SK-N-SH (cell line): ENCODE measurements around the gene ENOX1. TPM values are rescaled to one million over a fixed set of nuclear protein-coding genes. Genes with fewer than 3 reads are reported as not detected.

Experiments
- CTCF ChIA-PET: fragments of 300-600, 350-600 bp; formaldehyde crosslinking; extraction: SDS; loops from one replicate; lab custom pipeline; 2021; lab: Yijun Ruan, JAX
- POLR2A ChIA-PET: fragments of 350-600 bp; sonication (Branson Sonifier 250); formaldehyde crosslinking; extraction: SDS; loops from one replicate; lab custom pipeline; 2020; ENCODE audit warnings: antibody characterized with exemption, inconsistent platforms; lab: Yijun Ruan, JAX
- DNase-seq: peaks from one replicate; pipeline ENCODE4 v3.0.0; 2012
- H2AFZ ChIP-seq: fragments of 200-600 bp; sonication (generic); 2 replicates; pipeline ENCODE4 v1.8.1; 2016; ENCODE audit warnings: antibody characterized with exemption, mild to moderate bottlenecking, low read depth
- H3F3A ChIP-seq: fragments of 200-600 bp; sonication (generic); replicated peaks from 2 replicates; pipeline ENCODE3; 2016; ENCODE audit warnings: antibody characterized with exemption, mild to moderate bottlenecking; ENCODE audit not compliant: insufficient read depth
- H3K27ac ChIP-seq, 2 experiments: fragments of 200-500 bp in 1 of 2; fragments of 200-600 bp in 1 of 2; sonication (Bioruptor generic) in 1 of 2; sonication (generic), shearing (Covaris generic) in 1 of 2; 2 replicates each; pipeline versions ENCODE4 v1.5.1 to v1.6.1; 2014 to 2016; ENCODE audit warnings: low read depth in 2 of 2, inconsistent platforms in 1 of 2, low read length in 1 of 2, mild to moderate bottlenecking in 1 of 2, mixed read lengths in 1 of 2
- H3K27me3 ChIP-seq: fragments of 200-600 bp; sonication (generic), shearing (Covaris generic); 2 replicates; pipeline ENCODE4 v1.6.1; 2016; ENCODE audit warnings: mixed run types; ENCODE audit not compliant: insufficient read depth
- H3K36me3 ChIP-seq, 2 experiments: fragments of 200-500 bp in 1 of 2; fragments of 200-600 bp in 1 of 2; sonication (Bioruptor generic) in 1 of 2; sonication (generic) in 1 of 2; replicated peaks in 1 of 2; 2 replicates each; pipeline versions ENCODE3 to v1.5.1; 2014 to 2016; ENCODE audit warnings: low read length in 1 of 2, mild to moderate bottlenecking in 1 of 2; ENCODE audit not compliant: insufficient read depth in 2 of 2, control insufficient read depth in 1 of 2
- H3K4me1 ChIP-seq, 2 experiments: fragments of 200-500 bp in 1 of 2; fragments of 200-600 bp in 1 of 2; sonication (Bioruptor generic) in 1 of 2; sonication (generic), shearing (Covaris generic) in 1 of 2; 2 replicates each; pipeline versions ENCODE4 v1.5.1 to v1.6.1; 2014 to 2016; ENCODE audit warnings: low read depth in 1 of 2, low read length in 1 of 2, mixed run types in 1 of 2; ENCODE audit not compliant: insufficient read depth in 2 of 2, control insufficient read depth in 1 of 2
- H3K4me2 ChIP-seq: fragments of 200-600 bp; sonication (generic), shearing (Covaris generic); 2 replicates; pipeline ENCODE4 v1.6.1; 2017; ENCODE audit warnings: mixed run types
- H3K4me3 ChIP-seq, 2 experiments: fragments of 200-500 bp in 1 of 2; fragments of 200-600 bp in 1 of 2; sonication (Bioruptor generic) in 1 of 2; sonication (generic), shearing (Covaris generic) in 1 of 2; 2 replicates each; pipeline versions ENCODE4 v1.5.1 to v1.8.1; 2014 to 2016; ENCODE audit warnings: low read depth in 2 of 2, inconsistent platforms in 1 of 2, low read length in 1 of 2, mild to moderate bottlenecking in 1 of 2, mixed read lengths in 1 of 2, moderate library complexity in 1 of 2
- H3K79me2 ChIP-seq: fragments of 200-600 bp; sonication (generic); 2 replicates; pipeline ENCODE4 v1.8.1; 2017; ENCODE audit warnings: mild to moderate bottlenecking; ENCODE audit not compliant: insufficient read depth
- H3K9ac ChIP-seq: fragments of 200-600 bp; sonication (generic); 2 replicates; pipeline ENCODE4 v1.6.1; 2017; ENCODE audit warnings: mixed run types
- H3K9me2 ChIP-seq: fragments of 200-600 bp; sonication (generic); 2 replicates; pipeline ENCODE4 v1.6.1; 2017; ENCODE audit warnings: mixed run types
- H3K9me3 ChIP-seq: fragments of 200-600 bp; sonication (generic); 2 replicates; pipeline ENCODE4 v1.6.1; 2017; ENCODE audit warnings: mixed run types, mild to moderate bottlenecking, moderate library complexity
- H4K20me1 ChIP-seq: fragments of 200-600 bp; sonication (generic); 2 replicates; pipeline ENCODE4 v1.6.1; 2017; ENCODE audit warnings: mild to moderate bottlenecking, mixed run types; ENCODE audit not compliant: insufficient read depth
- ELF1 ChIP-seq: IDR thresholded peaks from 2 replicates; pipeline ENCODE4 v1.4.0; 2012
- FOSL2 ChIP-seq: IDR thresholded peaks from 2 replicates; pipeline ENCODE4 v1.4.0; 2012; ENCODE audit warnings: low read depth, mild to moderate bottlenecking, moderate library complexity, borderline replicate concordance
- FOXJ3 ChIP-seq: sonication (generic); formaldehyde crosslinking; IDR thresholded peaks from 2 replicates; pipeline ENCODE4 v1.5.1; 2020; ENCODE audit warnings: mild to moderate bottlenecking, missing genetic modification reagents
- FOXM1 ChIP-seq: IDR thresholded peaks from 2 replicates; pipeline ENCODE4 v1.4.0; 2012; ENCODE audit warnings: low read depth, mild to moderate bottlenecking
- POLR2AphosphoS5 ChIP-seq: IDR thresholded peaks from 2 replicates; pipeline ENCODE4 v1.6.1; 2012; ENCODE audit warnings: low read depth, low read length
- RAD21 ChIP-seq: IDR thresholded peaks from 2 replicates; pipeline ENCODE4 v1.6.1; 2012; ENCODE audit warnings: mild to moderate bottlenecking, low read length
- REST ChIP-seq: IDR thresholded peaks from 2 replicates; pipeline ENCODE4 v1.6.1; 2012; ENCODE audit warnings: mild to moderate bottlenecking, low read depth, low read length, moderate library complexity
- RXRA ChIP-seq: IDR thresholded peaks from 2 replicates; pipeline ENCODE4 v1.4.0; 2012; ENCODE audit warnings: low read depth, mild to moderate bottlenecking, borderline replicate concordance
- SMC3 ChIP-seq: IDR thresholded peaks from 2 replicates; pipeline ENCODE4 v1.6.1; 2012; ENCODE audit warnings: low read depth, low read length, improper control_type of control experiment
- TCF12 ChIP-seq: IDR thresholded peaks from 2 replicates; pipeline ENCODE4 v1.4.0; 2012
- USF2 ChIP-seq: fragments of 150-350 bp; IDR thresholded peaks from 2 replicates; pipeline ENCODE4 v1.6.1; 2017; ENCODE audit warnings: antibody characterized with exemption, low read length, low read depth, borderline replicate concordance
- YY1 ChIP-seq: IDR thresholded peaks from 2 replicates; pipeline ENCODE4 v1.4.0; 2012; ENCODE audit warnings: low read depth, mild to moderate bottlenecking
- WGBS: methylation state at CpG from one replicate; pipeline ENCODE4 v1.1.6; 2017; ENCODE audit warnings: low lambda C conversion rate; 5-methylcytosine and 5-hydroxymethylcytosine counted together
- polyA plus RNA-seq, 3 experiments: library from polyadenylated mRNA; depleted of rRNA; stranded (reverse); fragments of >200 nt; gene quantifications; 2 replicates each; pipeline ENCODE4 v1.2.3, GENCODE V29; 2012
- TF ChIP-seq, protein P1 (sequence below): IDR thresholded peaks from 2 replicates; pipeline ENCODE4; 2012
- TF ChIP-seq, protein P2 (sequence below): fragments of 200-600 bp; sonication (generic); IDR thresholded peaks from 2 replicates; pipeline ENCODE4 v1.6.1; 2017; ENCODE audit warnings: antibody characterized with exemption, mild to moderate bottlenecking, moderate library complexity

The ENOX1 gene
- polyA plus RNA-seq, 1 of the 3 experiments (the other 2 are of a cell fraction): 5.8 TPM

- no peak overlapping the region for H3K9ac ChIP-seq
- POLR2A ChIA-PET: no interaction called here
- 69% methylated on average over 5 of the region's 5 CpGs for WGBS
These were observed 563.6 kb downstream of the ENOX1 start for GRCh38 chr13:43223216-43223615.

More at GRCh38 chr13:43223216-43223615, 563.6 kb downstream of the ENOX1 start:
- Histone ChIP-seq H3K4me3 (no peak overlapping the region), H2AFZ (no peak overlapping the region), H3K4me2 (no peak overlapping the region), H3K4me1 (peaks cover 0 to 6% of the 10 kb centered on the region in 2 experiments; a peak in 1 of 4 replicates), H3K27me3 (no peaks in the 10 kb centered on the region), H3K27ac (no peak overlapping the region), H3K9me3 (no peaks in the 10 kb centered on the region), H4K20me1 (no peaks in the 10 kb centered on the region), H3K79me2 (no peaks in the 10 kb centered on the region), H3K9me2 (no peaks in the 10 kb centered on the region), H3F3A (no peaks in the 10 kb centered on the region), H3K36me3 (no peaks in the 10 kb centered on the region)
- TF ChIP-seq TCF12 (no peak), POLR2AphosphoS5 (no peak), YY1 (no peak), FOXJ3 (CRISPR knock-in tag) (no peak), REST (no peak), FOXM1 (no peak), USF2 (no peak), SMC3 (no peak), RAD21 (no peak), RXRA (no peak), FOSL2 (no peak), ELF1 (no peak)
- TF ChIP-seq, protein P1, sequence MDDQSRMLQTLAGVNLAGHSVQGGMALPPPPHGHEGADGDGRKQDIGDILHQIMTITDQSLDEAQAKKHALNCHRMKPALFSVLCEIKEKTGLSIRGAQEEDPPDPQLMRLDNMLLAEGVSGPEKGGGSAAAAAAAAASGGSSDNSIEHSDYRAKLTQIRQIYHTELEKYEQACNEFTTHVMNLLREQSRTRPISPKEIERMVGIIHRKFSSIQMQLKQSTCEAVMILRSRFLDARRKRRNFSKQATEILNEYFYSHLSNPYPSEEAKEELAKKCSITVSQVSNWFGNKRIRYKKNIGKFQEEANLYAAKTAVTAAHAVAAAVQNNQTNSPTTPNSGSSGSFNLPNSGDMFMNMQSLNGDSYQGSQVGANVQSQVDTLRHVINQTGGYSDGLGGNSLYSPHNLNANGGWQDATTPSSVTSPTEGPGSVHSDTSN: no peak
- TF ChIP-seq, protein P2, sequence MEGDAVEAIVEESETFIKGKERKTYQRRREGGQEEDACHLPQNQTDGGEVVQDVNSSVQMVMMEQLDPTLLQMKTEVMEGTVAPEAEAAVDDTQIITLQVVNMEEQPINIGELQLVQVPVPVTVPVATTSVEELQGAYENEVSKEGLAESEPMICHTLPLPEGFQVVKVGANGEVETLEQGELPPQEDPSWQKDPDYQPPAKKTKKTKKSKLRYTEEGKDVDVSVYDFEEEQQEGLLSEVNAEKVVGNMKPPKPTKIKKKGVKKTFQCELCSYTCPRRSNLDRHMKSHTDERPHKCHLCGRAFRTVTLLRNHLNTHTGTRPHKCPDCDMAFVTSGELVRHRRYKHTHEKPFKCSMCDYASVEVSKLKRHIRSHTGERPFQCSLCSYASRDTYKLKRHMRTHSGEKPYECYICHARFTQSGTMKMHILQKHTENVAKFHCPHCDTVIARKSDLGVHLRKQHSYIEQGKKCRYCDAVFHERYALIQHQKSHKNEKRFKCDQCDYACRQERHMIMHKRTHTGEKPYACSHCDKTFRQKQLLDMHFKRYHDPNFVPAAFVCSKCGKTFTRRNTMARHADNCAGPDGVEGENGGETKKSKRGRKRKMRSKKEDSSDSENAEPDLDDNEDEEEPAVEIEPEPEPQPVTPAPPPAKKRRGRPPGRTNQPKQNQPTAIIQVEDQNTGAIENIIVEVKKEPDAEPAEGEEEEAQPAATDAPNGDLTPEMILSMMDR: no peak
- DNase-seq: no peak
- CTCF ChIA-PET: no interaction called here
